NB4 (cell line): Measurements from ENCODE around the gene CCND1.

Experiments used
- MYC ChIP-seq: IDR thresholded peaks from 2 replicates; pipeline ENCODE4 v1.6.1; 2011; ENCODE audit warnings: low read depth, low read length
- POLR2A ChIP-seq: IDR thresholded peaks from 2 replicates; pipeline ENCODE4 v1.6.1; 2011; ENCODE audit warnings: mild to moderate bottlenecking; ENCODE audit not compliant: insufficient read length; ENCODE audit errors: extremely low read depth
- TF ChIP-seq, protein P1 (sequence below): IDR thresholded peaks from one replicate; pipeline ENCODE4 v1.5.1; 2012; ENCODE audit warnings: low read depth, low read length
- TF ChIP-seq, protein P2 (sequence below): IDR thresholded peaks from 2 replicates; pipeline ENCODE4 v1.6.1; 2011; ENCODE audit warnings: low read depth, low read length

DNA sequence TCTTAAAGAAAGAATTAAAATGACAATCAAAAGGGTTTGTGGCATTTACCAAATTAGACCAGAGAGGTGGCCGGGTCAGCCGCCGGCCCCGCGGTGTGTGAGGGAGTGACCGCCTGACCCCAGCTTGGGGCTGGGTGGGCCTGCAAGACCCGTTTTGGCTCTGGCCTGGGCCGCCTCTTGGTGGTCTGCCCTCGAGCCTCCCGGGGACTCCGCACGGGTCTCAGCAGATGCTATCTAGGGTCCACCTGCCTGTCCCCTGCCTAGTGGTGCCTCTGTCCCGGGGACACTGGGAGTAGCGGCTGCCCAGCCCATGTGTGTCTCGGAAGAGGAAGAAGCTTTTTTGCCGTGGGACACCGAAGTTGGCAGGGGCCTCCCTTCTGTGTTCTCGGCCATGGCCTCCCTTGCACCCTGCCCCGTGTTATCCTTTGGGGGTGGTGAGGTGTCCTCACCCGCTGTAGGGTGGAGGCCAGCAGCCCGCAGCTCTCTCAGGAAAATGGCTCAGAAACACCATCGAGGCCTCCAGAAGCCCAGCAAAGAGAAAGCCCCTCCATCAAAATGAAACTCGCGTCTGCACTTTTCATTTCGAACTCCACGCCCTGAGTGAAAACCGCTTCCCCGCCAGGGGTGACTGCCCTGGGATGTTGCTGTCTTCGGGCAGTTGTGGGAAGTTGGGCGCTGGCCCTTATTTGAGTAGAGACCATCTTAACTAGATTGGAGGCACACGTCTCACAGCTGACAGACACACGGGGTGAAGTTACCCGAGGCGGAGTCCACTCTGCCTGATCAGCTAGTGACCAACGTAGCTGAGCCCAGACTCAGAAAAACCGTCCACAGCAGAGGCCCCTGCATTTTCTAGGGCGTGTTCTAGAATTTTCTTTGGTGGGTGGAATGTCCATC is 8.0 kb downstream of the CCND1 start:
- TF ChIP-seq POLR2A (no peak), MYC (no peak)
- TF ChIP-seq, protein P1, sequence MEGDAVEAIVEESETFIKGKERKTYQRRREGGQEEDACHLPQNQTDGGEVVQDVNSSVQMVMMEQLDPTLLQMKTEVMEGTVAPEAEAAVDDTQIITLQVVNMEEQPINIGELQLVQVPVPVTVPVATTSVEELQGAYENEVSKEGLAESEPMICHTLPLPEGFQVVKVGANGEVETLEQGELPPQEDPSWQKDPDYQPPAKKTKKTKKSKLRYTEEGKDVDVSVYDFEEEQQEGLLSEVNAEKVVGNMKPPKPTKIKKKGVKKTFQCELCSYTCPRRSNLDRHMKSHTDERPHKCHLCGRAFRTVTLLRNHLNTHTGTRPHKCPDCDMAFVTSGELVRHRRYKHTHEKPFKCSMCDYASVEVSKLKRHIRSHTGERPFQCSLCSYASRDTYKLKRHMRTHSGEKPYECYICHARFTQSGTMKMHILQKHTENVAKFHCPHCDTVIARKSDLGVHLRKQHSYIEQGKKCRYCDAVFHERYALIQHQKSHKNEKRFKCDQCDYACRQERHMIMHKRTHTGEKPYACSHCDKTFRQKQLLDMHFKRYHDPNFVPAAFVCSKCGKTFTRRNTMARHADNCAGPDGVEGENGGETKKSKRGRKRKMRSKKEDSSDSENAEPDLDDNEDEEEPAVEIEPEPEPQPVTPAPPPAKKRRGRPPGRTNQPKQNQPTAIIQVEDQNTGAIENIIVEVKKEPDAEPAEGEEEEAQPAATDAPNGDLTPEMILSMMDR = no peak
- TF ChIP-seq, protein P2, sequence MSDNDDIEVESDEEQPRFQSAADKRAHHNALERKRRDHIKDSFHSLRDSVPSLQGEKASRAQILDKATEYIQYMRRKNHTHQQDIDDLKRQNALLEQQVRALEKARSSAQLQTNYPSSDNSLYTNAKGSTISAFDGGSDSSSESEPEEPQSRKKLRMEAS = no peak
